ENCODE results near the gene KLF4.
"Not testable (repeated sequence)": the region's sequence is repeated elsewhere in the genome, so short reads cannot be mapped to it uniquely, and the experiment has no call there.

The KLF4 gene

DNA sequence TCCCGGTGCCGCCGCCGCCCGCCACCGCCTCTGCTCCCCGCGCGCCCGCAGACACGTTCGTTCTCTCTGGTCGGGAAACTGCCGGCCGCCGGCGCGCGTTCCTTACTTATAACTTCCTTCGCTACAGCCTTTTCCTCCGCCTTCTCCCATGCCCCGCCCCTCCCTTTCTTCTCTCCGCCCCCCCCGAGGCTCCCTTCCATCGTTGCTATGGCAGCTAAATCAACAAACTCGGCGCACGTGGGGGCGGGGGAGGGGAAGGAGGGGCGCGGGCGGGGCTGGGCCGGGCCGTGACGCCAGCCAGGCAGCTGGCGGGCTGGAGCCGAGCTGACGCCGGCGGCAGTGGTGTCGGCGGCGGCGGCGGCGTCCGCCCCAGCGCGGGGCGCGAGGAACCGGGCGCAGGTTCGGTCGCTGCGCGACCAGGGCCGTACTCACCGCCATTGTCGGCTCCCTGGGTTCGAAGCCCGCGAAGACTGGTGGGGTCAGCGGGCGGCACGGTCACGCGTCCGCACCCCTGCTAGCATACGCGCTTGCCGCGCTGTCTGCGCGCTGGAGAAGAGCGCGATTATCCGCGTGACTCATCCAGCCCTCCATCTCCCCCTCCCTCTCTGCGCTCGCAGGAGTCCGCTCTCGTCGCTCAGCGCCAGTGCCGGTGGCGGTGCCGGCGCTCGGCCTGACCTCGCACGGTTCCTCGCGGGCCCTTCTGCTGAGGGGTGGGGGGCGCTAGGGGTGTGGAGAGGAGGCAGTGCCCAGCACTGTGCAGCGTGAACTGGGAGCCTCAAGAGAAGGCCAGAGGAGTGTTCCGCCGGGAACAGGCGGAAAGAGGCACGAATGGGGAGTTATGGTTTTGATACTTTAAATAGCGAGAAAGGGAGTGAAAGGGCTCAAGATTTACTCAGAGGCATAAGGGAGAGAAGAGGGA is at the start of gene KLF4:
Gene KLF4 (minus strand): TSS at position 83 of the 919 bp plus-strand sequence. CDS start 597 bp downstream, outside the sequence.
- DNase-seq (ENCODE audit: low spot score) = peak; percentile 94

GRCh38 chr9:107536462-107536861 is 46.9 kb upstream of the KLF4 start:
- no peak for DNase-seq (ENCODE audit: low spot score)

DNA sequence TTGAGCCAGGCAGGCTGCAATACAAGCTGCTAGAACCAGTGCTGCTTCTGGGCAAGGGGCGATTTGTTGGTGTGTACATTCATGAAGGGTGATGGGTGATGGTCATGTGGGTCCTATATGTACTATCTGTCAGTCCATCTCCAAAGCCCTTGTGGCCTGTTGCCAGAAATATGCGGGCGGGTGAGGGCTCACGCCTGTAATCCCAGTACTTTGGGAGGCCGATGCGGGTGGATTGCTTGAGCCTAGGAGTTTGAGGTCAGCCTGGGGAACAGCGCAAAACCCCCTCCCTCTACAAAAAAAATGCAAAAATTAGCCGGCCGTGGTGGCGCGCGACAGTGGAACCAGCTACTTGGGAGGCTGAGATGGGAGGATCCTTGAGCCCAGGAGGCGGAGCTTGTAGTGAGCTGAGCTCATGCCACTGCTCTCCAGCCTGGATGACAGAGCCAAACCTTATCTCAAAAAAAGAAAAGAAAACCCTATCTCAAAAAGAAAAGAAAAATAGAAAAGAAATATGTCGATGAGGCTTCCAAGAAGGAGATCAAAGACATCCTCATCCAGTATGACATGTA is 45.0 kb upstream of the KLF4 start:
- no peak for DNase-seq (ENCODE audit: low spot score)

GRCh38 chr9:107530679-107531078 is 41.1 kb upstream of the KLF4 start:
- no peak for DNase-seq (ENCODE audit: low spot score)

GRCh38 chr9:107528686-107529085 is 39.1 kb upstream of the KLF4 start:
- DNase-seq (ENCODE audit: low spot score) = no peak

- no peak for DNase-seq (ENCODE audit: low spot score)
These were observed 34.0 kb upstream of the KLF4 start for GRCh38 chr9:107523539-107523938.

- no peak for DNase-seq (ENCODE audit: low spot score)
These were observed 30.6 kb upstream of the KLF4 start for GRCh38 chr9:107520186-107520585.

- DNase-seq (ENCODE audit: low spot score) = no peak
These were observed 28.7 kb upstream of the KLF4 start for GRCh38 chr9:107518037-107518807.

DNA sequence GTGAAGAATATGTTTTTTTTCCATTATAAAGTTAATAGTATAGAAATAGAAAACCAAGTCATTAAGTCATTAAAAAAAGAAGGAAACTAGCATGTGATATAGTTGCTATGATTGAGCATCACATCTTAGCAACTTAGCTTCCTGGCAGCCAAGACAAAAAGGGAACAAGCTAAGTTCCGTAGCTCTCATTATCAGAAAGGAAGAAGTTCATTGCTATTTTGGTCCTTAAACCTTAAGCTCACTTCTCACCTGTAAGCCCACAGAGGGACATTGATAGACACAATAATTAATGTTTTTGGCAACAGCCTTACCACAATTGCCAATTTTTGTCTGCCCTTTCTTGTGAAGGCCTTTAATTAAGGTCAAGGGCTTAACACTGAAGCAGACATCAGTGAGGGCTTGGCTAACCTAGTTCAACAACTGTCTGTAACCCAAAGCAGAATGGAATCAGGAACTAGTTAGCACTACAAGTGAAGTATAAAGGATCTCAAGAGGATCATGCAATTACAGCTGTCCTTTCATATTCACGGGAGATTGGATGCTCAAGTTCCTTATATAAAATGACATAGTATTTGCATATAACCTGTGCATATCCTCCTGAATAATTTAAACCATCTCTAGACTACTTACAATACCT is 24.0 kb upstream of the KLF4 start:
- DNase-seq (ENCODE audit: low spot score) = no peak

DNA sequence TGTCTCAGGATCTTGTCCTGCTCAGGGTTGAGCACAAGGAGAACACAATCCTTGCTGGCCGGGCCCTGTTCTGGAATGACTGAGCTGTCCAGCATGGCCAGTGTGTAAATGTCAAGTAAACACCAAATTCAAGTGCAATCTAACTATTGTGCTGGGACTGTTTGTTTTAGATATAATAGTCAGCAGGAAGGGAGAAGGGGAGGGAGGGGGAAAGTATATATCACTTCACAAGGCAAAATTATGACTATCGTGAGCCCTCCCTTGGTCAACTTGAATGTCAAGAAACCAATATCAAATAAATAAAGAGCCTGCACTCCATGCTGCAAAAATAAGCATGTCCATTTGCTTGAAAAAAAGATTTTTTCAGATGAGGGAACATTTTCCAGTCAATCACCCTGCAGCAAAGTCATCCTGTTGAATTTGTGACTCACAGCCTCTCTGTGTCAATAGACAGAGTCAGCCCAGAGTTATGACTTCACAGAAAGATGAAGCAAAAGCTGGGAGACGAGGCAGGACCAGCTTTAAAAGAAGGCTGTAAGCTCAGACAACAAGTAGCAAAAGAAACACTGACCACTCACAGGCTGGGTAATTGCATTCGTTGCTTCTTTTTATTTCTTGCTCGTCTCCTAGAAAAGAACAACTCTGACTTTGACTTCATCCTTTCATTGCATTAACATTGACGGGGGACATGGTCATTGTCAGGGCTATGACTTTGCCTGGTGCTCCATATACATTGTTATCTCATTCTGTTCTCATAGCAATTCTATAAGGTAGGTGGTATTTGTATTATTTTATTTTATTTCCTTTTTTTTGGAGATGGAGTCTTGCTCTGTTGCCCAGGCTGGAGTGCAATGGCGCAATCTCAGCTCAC is 15.3 kb upstream of the KLF4 start:
- DNase-seq (ENCODE audit: low spot score) = peak; percentile 73

DNA sequence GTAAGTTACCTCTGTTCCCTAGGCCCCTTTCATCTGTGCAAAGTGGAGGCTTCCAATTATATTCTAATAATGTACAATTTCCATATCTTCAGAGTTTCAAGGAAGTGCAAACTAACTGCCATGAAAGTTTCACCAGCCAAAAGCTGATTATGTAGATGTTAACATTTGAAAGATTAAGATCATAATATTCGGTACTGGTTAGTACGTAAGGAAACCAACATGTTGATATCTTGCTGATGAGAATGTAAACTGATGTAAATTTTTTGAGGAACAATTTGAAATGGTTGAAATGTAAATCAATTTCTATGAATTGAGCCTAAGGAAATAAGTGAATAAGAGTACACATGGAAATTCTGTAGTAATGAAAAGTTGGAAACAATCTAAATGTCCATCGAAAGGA is 12.9 kb upstream of the KLF4 start:
- DNase-seq (ENCODE audit: low spot score) = no peak

DNA sequence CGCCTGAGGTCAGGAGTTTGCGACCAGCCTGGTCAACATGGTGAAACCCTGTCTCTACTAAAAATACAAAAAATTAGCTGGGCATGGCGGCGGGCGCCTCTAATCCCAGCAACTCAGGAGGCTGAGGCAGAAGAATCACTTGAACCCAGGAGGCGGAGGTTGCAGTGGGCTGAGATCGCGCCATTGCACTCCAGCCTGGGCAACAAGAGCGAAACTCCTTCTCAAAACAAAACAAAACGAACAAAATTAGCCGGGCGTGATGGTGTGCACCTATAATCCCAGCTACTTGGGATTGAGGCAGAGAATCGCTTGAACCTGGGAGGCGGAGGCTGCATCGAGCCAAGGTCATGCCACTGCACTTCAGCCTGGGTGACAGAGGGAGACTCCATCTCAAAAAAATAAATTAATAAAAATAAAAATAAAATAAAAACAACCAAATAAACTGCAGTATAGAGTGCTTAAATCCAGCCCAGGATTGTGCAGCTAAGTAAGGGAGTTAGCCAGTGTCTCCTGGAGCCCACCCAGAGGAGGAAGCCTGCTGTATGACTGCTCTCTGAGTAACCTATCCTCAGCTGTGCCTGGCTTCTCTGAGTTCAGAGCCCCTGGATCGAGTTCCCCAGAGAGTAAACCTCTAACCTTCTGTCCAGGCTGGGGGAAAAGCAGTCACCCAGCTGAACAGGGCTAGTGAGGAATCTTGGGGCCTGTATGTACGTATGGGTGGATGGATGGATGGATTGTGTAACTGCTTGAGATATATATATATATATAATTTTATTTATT is 11.0 kb upstream of the KLF4 start:
- DNase-seq (ENCODE audit: low spot score) = not testable (repeated sequence)

DNA sequence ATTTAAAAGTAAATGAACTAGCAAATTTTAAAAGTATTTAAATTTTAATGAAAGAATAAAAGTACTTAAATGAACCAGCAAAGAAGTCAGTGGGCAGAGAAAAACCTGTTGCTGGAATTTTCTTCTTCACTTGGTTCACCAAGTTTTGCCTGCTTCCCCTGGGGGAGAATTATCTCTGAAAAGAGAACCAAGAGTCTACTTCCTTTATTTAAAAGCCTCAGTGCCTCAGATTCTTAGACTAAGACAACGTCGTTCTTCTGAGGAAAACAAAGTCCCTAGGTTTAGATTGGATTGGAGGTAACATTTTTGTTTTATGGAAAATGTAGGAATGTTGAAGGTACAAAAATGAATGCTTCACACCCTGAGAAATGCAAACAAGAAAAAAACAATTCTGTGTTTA is 7.4 kb upstream of the KLF4 start:
- DNase-seq (ENCODE audit: low spot score) = no peak

- DNase-seq (ENCODE audit: low spot score) = no peak
These were observed 2.9 kb upstream of the KLF4 start for GRCh38 chr9:107492381-107492970.

DNA sequence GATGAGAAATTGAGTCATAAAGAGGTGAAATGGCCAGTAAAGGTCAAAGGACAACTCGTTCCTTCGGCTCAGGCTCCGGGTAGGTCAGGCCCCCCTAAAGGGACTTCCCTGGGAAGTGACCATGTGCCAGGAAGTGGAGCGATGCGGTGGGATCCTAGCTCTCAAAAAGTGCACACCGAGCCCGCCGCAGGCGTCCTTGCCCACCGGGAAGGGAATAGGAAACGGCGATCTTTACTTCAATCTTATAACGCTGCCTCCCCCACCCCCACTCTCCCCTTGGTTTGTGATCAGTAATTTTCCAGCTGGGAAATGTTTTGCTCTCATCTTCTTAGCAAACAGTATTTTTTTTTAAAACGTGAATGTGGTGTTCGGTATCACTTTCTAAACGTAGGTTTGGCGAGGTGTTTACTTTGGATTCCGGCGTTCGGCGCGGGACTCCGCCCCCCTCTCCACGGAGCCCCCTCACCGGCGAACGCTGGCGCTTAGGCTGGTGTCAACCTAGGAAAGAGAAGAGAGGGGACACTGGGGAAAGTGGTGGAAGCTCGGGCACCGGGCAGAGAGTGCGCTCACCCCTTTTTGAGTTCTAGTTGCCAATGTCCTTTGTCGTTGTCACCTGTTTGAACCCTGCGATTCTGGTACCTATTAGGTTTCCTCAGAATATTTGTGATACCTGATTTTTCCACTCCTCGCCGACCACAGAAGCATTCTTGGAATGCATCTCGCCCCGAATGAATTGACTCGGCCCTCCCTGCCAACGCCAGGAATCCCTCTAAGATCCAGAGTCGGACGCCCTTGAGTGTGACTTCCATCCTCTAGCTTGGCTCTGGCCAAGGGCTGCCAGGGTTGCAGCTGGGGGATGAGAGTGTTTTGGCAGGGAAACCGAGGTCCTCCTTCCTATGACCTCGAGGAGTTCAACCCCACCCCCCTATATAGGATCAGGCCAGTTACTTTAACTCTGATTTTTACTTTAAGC is 1.8 kb upstream of the KLF4 start:
- DNase-seq (ENCODE audit: low spot score) = no peak

DNA sequence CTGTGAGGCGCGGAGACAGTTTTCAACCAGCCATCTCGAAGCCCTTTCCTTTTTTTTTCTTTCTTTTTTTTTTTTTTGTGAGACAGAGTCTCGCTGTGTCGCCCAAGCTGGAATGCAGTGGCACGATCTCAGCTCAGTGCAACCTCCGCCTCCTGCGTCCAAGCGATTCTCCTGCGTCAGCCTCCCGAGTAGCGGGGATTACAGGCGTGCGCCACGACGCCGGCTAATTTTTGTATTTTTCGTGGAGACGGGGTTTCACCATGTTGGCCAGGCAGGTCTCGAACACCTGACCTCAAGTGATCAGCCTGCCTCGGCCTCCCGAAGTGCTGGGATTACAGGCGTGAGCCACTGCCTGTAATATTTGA is 1.0 kb upstream of the KLF4 start:
- DNase-seq (ENCODE audit: low spot score) = not testable (repeated sequence)

DNA sequence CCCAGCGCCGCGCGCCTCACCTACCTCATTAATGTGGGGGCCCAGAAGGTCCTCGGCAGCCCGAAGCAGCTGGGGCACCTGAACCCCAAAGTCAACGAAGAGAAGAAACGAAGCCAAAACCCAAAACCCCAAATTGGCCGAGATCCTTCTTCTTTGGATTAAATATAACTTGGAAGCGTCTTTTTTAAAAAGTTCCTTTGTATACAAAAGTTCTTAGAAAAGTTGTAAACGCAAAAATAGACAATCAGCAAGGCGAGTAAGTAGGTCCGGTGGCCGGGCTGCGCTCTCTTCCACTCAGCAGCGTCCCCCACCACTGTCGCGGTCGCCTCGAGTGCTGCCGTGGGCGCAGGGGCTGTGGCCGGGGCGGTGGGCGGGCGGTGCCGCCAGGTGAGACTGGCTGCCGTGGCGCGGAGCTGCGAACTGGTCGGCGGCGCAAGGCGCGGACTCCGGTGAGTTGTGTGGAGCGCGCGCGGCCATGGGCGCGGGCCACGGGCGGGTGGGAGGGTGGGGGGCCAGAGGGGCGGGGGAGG is 360 bp downstream of the KLF4 start:
- DNase-seq (ENCODE audit: low spot score) = no peak

DNA sequence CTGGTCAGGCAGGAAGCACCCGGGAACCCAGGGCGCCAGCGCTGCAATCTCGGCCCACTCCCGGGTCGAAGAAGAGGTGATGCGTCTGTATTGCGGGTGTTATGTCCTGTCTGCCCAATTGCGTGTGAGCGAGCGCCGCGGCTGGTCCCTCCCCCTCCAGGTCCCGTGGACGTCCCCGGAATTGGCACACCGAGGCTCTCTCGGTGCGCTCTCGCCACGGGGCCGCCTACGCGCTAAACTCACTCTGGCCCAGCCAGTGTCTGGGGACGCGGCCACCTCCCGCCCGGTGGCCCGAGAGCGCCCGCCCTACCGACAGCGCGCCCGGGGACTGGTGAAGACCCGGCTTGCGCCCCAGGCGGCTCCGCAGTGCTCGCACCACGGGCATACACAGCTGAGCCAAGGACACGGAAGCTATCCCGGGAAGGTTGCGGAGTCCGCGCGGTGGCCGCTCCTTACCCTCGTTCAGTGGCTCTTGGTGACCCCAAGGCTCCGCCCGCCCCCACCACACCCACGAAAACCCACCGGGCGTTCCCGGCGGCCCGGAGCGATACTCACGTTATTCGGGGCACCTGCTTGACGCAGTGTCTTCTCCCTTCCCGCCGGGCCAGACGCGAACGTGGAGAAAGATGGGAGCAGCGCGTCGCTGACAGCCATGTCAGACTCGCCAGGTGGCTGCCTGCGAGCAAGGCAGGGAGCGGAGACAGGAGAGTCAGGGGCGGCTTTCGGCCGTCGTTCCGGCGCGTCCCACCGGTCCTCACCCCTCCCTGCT is 1.0 kb downstream of the KLF4 start:
- DNase-seq (ENCODE audit: low spot score) = no peak
